Cerebellar nuclear complex (tissue), 1 donor: ENCODE results near the gene RYK.

ENCODE experiments used
- DNase-seq, 2 experiments: peaks; one replicate each; lab custom pipeline; 2025; lab: John Stamatoyannopoulos, UW

Gene RYK

DNA sequence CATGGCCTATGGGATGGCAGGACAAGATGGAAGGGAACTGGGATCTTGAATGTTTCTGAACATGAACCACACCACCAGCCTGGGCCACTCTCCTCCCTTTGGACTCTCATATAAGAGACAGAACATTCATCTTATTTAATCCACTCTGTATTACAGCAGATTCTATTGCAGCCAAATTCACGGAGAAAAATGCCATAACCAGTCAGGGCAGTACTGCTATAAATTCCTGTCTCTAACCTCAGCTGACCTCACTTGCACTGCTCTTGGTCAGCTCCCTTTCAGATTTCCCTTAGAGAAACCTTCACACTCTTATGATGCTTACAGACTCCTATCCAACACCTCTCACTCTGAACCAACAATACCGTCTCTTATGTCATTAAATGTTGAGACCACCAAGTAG, 101.4 kb downstream of the RYK start:
- no peak for DNase-seq

DNA sequence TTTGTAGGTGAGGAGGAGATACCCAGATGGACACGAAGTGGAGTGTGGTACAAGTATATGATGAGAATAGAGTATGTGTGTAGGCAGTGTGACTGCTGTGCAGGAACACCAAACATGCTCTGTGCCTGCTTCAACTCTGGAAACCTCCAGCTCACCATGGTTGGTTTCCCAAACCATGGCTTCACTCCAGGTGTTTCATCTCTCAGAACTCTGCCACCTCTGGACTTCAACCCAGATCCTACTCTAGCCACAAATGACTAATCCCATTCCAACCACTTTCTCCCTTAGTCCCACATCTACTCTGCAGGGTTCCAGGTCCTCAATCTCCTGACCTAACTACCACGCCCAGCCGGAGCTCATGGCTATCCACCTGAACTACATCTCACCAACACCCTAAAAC, 102.1 kb downstream of the RYK start:
- DNase-seq, result no peak

DNA sequence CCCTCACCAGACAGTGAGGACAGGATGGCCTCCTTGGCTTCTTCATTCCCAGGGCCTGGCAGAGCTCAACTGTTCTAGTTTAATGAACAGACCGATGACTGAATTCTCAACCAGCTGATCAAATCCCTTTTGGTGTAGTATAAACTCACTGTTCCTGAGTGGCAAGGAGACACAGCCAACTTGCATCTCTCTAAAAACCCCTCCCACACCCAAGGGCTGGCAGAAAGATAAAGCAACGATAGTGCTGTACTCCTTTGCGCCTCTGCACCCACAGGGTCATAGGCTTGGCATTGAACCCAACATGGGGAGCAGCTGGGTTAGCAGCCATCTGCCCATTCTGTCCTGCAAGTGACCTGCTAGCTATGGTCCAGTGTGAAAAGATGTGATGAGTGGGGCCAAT, 103.2 kb downstream of the RYK start:
- DNase-seq, result no peak

DNA sequence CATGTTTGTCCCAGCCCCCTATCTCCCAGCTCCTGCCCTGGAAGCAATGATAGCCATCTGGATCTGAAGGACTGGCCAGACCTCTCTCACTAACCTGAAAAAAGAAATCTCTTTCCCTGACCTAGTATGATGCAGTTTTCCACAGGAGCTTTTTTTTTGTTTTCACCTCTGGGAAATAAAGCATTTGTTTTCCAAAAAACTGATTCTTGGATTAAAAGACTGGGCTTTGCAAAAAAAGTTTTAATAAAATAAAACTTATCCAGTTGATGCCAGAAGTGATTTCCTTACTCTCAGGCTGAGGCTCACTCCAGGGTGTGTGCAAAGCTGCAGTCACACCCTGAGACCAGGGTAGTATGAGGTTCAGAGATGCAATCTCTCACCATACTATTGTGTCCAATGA, 104.0 kb downstream of the RYK start:
- no peak for DNase-seq

DNA sequence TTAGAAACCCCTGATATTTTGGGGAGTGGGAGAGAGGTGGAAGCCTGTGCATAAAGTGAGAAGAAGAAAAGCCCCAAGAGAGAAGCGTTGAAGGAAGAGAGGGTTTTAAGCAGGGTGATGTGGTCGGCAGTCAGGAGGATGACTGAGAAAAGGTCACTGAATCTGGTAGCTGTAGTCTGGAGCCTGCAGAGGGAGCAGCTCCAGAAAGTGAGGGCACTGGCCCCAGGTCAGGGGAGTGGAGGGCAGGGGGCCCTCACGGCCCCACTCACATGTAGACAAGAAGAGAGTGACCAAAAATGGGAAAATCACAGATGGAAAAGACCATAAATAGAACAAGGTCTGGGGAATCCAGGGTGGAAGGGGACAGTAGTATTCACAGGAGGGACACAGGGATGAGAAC, 105.5 kb downstream of the RYK start:
- DNase-seq, result no peak

DNA sequence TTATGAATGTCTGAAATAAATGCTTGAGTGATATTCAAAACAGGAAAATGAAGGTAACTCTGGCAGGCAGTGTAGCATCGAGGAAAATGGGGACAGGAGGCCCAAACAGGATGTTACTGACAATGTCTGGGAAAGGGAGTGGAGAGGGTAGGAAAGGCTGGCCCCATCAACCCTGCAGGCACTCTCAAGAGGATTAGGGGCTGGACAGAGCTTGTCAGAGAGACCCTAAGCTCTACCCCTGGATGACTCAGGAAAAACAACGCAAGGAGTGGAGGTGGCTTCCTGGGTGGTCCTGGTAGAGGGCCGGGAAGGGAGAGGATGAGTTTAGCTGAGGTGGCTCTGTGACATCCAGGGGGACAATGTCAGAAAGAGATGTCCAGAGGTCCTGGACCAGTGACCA, 106.0 kb downstream of the RYK start:
- no peak for DNase-seq

DNA sequence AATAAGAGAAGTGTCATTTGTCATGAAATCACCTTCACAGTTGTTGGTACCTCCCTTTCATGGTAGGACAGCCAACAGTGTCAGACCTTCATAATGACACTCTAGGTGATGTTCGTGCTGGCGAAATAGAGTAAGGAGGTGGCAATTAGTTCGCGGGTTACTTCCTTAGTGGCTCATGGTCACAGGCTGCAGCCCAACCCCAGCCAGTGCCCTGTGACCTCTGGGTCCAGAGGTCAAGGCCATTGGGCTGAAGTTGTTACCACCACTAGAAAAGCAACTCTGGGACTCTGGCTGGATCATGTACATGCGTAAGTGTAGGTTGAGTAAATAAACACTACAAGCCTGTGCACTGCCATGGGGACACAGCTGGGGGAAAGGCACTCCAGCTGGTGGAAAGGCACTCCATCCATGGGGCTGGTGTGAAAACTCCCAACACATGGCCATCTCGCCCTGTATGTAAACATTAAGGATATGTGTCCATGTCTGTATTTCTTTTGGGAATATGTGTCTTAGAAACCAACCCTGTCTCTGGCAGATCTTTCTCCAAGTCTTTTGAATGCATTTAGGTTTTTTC, 106.7 kb downstream of the RYK start:
- no peak for DNase-seq

DNA sequence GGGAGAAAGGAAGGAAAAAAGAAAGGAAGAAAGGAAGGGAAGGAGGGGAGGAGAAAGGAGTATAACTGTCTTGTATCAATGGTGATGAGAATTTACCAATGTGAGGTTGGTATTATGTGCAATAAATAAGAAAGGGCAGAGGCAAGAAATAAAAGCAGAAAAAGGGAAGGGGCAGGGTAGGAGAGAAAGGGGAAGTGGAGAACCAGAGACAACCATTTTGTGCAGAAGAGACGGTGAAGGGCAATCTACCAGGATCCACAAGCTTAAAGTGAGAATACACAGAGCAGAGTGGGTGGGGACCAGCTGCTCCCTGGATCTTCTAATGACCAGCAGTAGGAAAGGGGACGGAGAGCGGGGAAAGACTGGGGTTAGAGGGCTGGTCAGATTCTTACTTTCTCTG, 114.1 kb downstream of the RYK start:
- DNase-seq, result no peak

DNA sequence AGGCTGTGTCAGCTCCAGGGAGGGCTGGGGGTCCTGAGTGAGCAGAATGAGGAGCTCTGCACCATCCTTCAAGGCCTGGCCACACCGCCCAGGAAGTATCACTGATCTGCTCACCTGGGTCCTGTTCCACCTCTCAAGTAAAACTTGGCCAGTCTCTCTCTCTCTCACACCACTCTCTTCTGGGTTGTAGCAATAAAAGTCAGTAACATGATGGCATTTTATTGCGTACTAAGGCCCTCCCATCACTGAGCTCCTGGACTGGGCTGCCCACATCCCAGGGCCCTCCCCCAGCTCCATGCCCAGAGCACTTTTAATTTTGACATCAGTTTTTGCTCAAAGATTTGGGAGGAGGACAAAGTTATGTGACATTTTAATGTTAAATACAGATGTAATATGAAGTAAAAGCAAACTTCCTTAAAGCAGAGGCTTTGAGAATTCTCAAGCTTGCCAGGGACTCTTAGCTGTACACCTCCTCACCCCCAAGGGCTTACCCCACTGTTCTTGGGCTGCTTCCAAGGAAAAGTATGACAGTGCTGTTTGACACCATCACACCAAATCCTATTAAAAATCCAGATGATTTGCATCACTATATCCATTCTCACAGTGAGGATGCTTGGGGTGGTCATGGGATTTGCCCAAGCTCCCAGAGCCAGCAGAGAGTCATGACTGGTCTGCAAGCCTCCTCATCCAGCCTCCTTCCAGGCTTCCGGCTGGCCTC, 115.8 kb downstream of the RYK start:
- no peak for DNase-seq

DNA sequence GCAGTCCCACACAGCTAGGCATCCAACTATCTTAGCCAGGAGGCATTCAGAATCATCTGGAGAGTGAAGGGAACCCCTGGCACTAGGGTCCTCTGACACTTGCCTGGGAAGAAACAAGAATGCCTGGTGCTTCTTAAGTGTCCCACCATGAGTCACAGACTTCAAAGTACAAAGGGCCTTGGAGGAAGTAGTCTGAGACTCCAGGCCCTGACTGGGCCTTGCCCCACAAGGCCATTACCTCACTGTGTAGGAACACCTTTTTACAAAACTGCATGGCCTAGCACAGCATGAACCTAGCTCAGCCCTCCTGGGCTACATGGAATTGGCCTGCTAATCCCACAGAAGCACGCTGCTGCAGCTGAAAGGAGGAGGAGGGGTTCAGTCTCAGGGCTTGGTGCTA, 116.4 kb downstream of the RYK start:
- DNase-seq, result no peak

DNA sequence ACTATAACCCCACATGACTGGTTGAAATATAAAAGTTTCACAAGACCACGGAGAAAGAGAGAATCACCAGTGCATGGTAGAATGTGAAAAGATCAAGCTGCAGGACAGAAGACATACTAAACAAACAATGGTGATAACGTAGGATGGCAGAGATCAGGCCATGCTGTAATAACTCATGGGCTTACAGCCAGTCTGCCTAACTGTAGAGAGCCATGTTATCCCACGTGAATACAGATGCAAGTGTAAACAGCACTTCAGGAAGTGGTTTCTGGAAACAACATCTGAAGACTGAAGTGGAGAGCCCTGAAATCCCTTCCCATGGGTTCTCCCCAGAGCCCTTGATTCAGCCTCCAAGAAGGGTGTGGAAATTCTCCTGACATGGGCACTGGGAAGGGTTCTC, 117.7 kb downstream of the RYK start:
- no peak for DNase-seq

DNA sequence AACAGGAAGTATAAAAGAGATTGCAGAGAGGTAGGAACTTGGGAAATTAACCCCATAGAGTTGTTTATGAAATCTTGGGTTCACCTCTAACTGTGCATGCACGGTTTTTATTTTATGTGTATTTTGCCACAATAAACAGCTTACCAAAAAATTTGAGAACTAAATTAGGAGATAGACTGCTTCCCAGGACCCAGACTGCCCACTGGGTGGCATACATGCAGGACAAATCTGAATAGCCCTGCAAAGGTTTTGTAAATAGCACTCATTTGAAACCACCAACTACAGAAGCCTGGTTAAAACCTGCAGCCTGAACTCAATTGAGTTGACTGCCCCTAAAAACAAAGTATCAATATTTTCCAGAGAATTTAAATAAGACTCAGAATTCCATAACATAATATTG, 124.5 kb downstream of the RYK start:
- no peak for DNase-seq

DNA sequence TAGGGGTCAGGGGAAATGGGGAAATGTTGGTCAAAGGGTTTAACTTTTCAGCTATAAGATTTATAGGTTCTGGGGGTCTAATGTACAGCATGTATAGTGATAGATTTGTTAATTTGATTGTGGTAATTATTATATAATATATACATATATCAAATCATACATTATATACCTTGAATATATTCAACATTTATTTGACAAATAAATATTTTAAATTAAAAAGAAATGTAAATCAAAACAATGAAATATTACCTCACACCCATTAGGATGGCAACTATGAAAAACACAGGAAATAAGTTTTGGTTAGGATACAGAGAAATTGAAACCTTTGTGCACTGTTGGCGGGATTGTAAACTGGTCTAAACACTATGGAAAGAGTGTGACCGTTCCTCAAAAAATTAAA, 135.9 kb downstream of the RYK start:
- DNase-seq, result no peak

DNA sequence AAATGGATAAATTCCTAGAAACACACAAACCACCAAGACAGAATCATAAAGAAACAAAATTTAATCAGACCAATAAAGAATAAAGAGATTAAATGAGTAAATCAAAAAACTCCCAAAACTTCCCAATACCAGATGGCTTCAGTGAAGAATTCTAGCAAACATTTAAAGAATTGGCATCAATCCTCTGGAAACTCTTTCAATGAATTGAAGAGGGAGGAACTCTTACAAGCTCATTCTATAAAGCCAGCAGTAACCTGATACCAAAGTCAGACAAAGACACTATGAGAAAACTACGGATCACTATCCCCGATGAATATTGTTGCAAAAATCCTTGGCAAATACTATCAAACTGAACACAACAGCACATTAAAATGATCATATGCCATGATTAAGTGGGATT, 139.0 kb downstream of the RYK start:
- DNase-seq, result no peak

DNA sequence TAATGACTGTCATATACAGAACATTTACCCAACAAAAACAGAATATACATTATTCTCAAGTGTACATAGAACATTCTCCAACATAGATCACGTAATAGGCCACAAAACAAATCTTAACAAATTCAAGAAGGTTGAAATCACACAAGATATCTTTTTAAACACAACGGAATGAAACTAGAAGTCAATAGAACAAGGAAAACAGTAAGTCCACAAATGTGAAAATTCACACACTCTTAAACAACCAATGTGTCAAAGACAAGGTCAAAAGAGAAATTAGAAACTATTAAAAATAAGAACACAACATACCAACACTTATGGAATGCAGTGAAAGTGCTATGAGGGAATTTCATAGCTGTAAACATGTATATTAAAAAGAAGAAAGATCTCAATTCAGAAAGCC, 139.7 kb downstream of the RYK start:
- no peak for DNase-seq
